GM18909 (cell line): ENCODE data around the gene CRACR2A.

Source experiments
- ATAC-seq: cut with Tn5 transposase; IDR thresholded peaks from one replicate; pipeline ENCODE4 v1.9.1; 2021; ENCODE audit warnings: mild to moderate bottlenecking; ENCODE audit not compliant: unreplicated experiment, poor library complexity

CRACR2A gene

DNA sequence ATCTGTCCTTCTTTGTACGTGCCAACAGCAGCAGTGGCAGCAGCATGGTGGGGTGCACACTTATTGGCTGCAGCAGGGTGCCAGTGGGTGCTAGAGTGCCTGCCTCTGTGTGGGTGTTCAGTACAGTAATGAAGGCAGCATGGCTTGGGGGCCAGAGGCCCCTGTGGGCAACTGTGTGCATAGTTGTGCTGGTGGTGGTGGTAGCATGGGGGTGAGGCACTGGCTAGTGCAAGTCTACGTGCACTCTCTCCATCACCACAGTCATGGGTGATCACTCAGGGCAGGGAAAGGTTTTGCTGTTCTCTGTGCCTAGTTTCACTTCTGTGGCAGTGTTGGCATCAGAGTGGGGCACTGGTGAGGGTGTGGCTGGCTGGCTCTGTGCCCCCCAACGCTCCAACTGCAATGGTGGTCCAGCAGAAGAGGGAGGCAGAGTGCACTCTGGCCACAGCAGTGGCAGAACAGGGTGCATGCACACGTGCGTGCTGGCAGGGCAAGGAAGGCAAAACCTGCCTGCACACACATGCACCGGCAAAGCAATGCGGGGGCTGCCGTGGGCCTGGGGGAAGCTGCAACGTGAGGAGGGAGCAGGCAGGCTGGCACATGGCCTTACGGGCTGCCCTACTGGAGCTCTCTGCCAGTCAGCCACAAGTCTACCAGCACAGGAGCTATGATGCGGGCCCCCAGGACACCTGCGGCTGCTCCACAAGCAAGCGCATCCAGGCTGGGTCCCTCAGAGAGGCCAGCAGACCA, 60.1 kb downstream of the CRACR2A start:
- ATAC-seq: no peak

DNA sequence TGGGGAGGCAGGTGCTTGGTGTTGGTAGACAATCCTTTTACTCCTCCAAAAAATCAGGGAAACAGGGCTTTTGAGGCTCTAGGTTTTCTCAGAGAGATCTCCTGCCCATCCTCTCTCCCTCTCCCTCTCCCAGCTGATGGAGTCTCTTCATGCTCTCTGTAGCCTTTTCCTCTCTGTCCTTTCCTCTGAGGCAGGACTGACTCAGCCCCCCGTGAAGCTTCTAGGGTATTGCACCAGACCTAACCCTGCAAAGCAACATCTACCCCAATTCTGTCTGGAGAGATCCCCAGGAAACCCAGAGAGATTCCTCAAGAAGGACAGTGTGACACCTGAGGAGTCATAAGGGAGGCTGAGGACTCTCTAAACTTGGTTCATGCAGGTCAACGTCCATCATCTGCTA, 66.4 kb downstream of the CRACR2A start:
- no peak for ATAC-seq

DNA sequence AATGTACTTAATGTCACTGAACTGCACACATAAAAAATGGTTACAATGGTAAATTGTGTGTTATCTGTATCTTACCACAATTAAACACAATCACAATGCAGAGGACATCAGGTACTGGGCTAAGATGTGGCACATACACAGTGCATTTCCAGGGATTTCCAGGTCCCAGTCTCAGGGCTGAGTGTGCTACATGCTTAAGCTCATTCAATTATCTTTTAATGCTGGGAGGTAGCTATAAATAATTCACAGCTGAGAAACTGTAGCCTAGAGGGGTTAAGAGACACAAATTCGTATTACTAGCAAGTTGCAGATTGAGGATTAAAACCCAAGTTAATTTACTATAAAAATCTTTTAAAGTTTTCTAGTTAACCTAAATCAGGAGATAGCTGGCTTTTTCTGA, 67.1 kb downstream of the CRACR2A start:
- ATAC-seq: no peak

DNA sequence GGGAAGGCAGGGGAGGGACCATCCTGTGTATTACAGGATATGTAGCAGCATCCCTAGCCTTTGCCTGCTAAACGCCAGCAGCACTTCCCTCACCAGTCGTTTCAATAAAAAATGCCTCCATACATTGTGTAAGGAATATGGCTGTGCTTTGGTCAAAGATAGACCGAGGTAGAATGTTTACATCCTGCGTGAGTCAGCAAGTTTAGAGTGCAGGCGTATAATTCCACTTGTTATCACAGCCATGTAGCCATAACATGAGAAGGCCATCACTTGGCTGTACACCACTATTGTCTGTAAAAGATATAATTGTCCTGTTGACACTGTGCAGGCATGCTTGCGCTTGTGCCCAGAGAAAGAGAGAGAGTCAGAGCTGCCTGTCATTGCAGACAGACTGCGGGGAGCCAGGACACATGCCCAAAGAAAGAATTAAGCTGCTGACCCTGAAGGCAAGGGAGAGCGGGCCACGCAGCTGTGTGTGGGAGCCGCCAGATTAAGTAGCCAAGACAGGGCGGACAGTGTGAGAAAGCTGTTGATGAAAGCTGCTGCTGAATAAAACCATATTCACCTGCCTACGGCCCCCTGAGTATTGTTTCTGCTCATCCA, 68.4 kb downstream of the CRACR2A start:
- ATAC-seq: no peak

DNA sequence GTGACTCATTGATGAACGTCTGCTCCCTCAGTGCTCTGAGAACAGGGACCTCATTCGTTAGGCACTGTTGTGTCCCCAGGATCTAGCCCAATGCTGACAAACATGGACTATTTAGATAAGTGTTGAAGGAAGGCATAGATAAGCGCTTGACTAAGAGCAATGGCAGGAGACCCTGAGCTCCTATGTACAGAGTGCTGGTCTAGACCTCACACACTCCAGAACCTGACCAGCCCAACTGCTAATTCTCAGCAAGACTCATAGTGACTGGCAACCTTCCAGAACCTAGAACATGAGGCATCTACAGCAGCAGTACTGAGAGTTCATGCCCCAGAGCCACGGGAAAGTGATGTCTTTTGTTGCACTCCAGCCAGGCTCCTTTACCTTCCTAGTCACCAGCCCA, 69.2 kb downstream of the CRACR2A start:
- ATAC-seq: no peak

DNA sequence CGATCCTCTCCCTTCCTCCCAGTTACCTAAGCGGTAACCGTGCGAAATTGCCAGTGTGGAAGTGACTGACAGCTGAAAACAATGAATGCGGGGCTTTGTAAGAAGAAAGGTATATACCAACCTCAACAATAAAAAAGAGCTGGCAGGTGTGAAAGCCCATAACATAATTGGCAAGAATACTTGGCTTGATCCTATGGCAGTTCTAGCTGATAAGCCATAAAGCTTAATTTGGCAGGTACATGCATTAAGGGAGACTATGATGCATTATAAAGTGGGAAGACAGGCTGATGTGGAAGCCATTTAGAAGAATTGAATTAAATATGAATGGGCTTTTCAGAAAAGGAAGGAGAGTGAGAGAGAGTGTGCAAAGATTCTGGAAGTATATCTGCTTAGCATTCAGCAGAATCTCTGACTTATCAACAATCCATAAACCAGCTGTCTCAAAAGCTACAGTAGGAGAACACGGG, 71.3 kb downstream of the CRACR2A start:
- no peak for ATAC-seq

DNA sequence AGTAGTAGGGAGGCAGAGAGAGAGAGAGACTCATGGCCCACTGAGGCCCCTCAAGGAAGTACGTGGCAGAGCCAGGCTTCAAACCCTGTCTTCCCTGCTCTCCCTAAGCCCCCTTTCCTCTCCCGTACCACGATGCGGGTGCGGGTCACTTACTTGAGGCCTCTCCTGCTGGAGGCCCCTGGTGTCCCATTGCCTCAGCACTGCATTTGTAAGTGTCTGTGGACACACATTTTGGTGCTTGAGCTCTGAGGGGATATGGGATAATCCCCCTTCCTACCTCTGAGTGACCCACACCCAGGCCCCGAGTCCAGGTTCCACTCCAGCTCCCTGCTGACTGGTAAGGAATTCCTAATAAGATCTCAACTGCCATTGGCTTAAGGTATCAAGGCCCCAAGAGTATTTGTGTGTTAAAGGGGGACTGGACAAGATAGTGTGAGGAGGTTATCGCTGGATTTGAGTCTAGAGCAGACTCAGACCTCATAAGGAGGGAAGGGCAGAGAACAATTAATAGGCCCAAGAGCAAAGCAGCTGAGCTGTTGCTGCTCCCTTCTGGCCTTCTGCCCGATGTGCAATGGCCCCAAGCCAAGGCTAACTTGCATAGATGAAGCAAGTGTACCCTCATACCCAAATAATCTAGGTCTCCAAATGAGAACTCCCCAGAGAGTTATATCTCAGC, 71.9 kb downstream of the CRACR2A start:
- ATAC-seq: no peak

DNA sequence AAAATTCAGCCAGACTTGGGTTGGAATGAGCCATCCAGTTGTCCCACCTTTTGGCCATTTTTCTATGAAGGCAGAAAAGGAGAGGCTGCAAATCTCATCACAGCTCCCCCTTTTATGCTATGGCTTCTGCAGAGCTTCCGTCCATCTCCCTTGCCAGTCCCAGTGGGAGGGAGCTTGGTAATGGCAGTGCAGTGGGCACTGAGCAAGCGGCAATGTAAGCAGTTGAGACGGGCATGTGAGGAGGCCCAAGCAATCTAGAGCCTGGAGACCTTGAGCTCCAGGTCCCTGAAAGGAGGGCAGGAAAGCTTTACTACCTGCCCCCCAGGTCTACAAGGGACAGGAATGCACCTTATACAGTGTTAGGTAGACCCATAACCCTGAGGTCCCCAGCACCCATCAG, 73.1 kb downstream of the CRACR2A start:
- no peak for ATAC-seq

DNA sequence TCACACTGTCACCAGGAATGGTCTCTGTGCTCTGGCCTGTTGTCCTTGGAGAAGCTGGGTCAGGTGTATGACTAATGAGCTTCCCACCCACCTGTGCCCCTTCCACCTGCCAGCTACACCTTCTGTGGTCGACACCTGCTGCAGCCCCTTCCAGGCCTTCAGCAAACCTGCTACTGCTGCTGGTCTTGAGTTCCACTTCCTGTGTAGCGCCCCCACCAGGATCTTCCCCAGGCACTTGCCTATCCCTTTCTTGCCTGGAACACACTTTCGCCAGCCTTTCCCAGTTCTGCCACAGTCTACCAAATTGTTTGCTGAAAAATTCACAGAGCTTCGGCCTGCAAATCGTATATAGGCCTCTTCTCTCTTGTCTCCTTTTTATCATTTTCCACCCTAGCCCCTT, 75.3 kb downstream of the CRACR2A start:
- no peak for ATAC-seq

DNA sequence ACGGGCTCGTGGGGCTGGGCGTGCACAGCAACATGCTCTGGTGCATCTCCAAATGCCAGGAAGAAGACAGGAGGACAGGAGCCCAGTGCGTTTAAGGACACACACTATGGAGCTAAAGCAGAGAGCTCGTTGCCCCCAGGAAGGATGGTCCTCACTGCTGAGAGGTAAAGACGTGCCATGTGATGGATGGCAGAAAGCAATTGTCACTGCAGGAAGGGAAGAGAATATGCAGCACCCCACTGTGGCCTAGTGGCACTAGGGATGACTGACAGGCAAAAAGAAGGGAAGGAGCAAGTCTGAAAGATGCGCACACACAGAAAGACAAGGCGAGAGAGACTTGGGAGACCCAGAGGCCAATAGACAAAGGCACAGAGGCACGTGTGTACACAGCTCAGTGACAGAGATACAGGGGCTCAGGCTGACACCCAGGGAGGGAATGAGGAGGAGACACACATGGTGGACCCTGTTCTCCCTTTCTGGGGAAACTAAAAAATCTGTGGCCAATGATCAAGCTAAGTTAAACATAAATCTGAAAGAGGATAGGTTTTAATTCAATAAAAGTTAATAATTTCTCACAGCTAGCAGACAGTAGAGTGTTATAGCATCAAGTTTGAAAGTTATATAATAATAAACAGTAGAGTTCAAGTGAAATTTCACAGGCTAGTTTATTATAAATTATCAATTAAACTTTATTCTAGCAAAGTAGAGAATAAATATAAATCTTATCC, 78.8 kb downstream of the CRACR2A start:
- ATAC-seq: no peak

DNA sequence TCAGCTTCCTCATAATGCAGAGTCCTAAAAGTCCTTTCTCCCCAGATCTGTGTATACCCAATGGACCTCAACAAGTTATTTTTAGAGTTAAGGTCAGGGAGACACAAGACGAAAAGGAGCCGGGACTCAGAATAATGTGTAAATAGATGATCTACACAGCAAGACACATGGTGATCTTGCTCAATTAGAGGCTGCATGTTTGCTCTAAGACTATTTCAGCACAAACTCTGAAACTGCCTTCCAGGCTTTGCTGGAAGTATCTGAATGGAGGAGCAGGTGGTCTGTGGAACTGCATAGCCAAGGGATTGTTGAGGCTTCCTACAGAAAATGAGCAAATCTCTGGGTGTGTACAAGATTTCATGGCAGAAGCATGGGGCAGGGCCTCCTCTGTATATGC, 80.8 kb downstream of the CRACR2A start:
- ATAC-seq: no peak

DNA sequence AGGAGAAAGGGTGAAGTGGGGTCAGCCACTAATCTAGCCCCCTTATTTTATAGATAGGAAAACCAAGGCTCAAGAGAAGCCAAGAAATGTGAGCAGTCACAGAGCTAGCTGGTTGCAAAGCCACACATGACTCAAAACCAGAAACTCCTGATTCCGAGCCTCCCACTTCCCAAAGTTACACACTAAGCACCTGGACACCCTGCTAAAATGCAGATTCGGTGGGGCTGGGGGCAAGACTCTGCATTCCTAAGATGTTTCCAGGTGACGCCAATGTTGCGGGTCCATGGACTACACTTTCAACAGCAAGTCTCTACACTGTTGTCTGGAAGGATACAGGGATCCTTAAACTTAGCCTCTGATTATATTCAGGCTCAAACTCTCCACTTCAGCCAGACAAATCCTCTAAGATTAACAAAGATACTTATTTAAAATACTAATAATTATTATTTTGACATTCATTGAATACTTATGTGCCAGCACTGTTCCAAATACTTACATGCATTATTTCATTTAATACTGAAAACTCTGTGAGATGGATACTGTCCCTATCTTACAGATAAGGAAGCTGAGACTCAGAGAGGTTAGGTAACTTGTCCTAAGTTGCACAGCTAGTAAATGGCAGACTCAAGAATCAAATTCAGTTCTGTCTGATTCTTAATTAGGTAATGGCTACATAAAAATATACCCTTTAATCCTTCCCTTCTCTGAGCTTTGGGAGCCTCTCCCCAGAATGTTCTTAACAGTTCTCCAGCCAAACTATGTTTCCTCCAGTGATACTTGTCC, 81.4 kb downstream of the CRACR2A start:
- no peak for ATAC-seq

DNA sequence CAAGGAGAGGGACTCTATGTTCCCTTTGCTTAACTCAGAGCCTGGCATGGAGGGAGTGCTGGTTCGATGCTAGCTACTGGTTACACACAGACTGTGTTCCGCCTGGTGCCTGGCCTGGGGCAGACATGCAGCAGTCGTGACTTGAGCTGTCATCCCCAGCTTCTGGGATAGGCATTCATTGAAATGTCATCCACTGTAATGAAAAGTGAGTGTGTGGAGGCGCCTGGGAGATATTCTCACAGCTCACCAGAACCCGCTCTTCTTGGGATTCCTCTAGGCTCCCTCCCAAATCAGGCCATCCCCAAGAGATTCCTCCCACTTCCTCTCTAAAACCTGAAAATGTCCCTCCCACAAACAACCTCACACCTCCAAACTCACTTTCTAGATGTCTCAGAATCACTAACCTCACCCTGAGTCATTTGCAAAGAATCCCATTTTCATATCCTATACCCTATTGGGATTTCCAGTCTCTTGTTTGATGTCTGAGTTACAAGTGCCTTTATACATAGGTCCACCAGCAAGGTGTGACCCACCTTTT, 82.8 kb downstream of the CRACR2A start:
- ATAC-seq: no peak

DNA sequence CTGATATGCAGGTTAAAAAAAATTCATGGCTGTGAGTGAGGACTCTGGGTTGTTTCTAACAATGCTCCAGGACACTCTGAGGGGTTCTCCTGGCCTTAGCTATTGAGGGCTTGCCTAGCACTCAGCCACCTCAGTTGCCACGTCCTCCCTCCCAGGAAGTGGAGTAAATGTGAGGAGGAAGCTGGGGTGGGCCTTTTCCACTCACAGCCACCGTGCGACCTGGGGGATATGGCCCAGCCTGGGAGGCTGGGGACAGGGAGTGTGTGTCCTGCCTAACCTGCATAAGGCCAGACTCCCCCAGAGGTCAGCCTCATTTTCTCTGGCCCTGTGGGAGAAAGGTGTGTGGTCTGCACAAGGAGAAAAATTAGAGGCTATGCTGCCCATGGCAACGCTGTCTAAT, 83.3 kb downstream of the CRACR2A start:
- ATAC-seq: no peak

DNA sequence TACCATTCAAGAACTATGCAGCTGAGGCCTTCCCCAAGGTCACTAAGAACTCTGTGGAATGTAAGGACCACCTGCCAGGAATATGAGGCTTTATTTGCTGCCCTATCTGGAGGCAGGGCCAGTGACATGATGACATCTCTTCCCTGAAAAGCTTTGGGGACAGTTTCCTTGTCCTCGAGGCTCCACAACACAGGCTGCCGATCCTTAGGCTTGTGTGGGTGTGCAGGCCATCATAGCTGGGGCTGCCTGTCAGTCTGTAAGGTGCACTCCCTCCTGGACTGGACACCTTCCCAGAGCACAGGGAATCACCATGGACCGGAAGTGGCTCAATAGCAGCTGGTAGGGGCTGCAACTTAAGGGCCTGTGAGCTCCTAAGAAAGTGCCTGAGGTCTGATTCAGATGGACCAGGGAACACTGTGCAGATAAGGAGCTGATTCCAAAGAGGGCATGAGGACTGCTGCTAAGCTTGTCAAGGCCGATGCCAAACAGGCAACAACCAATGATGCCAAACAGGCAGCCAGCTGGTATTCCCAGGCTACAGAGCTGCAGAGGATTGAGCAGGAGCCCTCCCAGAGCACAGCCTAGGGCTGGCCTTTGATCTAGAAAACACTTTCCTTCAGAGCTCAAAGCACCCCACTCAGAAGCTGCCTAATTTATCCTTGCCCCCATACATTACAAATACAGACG, 84.3 kb downstream of the CRACR2A start:
- no peak for ATAC-seq

DNA sequence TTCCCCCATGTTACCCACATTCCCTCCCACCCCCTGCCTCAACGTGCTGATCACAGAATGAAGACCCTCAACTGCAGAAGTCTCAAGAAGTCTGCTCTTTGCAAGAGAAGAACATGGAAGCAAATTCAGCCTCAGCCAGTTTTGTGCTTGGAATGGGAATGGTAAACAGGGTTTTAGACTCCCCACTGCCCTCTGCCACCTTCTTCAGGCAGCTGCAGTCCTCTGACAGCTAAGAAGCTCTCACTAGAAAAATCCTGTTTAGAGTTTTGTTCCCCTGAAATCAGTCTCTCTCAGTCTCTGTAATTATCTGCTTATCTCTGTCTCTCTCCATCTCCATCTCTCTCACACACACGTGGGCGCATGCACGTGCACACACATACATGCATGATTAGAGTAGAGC, 85.4 kb downstream of the CRACR2A start:
- ATAC-seq: no peak

DNA sequence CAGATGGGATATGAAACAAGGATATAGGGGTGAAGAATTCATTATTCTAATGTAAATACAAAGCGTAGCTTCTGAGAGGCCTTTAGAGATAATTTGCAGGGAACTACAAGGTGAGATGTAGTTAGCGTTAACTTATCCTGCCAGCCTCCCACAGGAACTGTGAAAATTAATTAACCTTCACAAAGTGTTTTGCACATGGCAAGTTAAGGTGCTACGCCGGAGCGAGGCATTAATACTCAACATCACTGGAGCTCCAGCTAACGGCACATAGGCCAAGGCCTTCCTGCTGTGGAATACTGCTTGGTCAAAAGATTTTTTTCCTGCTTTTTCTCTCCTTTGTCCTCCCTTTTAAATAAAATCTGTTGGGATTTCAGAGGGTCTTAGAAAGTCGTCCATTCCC, 86.5 kb downstream of the CRACR2A start:
- ATAC-seq: no peak

DNA sequence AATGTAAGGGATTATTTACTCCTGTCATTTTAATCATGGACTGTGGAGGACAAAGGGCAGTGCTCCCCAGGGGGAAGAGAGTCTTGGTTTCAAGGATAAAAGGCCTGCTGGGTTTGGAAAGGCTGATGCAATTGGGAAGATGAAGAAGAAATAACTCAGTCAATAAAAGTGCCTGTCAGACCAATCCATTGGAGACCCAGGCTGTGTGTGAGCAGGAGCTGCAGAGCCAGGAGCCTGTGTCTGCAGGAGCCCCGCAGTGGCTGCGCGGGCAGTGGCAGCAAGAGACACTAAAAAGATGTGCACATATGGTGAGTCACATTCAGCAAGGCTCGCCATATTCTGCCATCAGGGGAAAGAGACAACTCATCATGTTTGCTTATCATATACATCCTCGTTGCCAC, 90.4 kb downstream of the CRACR2A start:
- no peak for ATAC-seq

DNA sequence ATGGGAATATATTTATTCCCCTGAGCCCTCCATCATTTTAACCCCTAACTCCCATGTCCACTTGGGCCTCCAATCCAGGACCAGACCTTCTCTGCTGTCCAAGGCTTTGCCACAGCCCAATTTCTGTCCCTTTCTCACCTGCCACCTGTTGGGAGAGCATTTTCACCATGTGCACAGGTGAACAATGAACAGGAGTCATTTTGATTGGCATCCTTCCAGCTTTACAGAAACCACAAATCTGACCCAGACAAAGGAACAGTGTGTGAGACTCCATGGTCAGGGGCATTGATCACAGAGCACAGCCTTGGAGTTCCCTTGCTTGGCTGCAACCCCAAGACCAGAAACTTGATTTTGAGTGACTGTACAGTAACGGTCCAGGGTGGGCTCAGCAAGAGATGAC, 91.9 kb downstream of the CRACR2A start:
- ATAC-seq: no peak
